CD8-positive, alpha-beta memory T cell (primary cell): ENCODE measurements around the gene TCOF1. TPM values are rescaled to one million over a fixed set of nuclear protein-coding genes. Genes with fewer than 3 reads are reported as not detected.

ENCODE experiments used
- CTCF ChIA-PET: fragments of 350-600 bp; sonication (Branson Sonifier 250); formaldehyde crosslinking; loops from one replicate; lab custom pipeline; 2021; ENCODE audit warnings: antibody characterized with exemption; lab: Charles Lee
- POLR2A ChIA-PET: fragments of 350-600 bp; sonication (Branson Sonifier 250); formaldehyde crosslinking; loops from one replicate; lab custom pipeline; 2021; ENCODE audit warnings: antibody characterized with exemption; lab: Charles Lee
- DNase-seq, 5 donors: peaks; one replicate each; pipeline versions ENCODE4 v3.0.0 to v3.0.0-alpha.2; 2020 to 2022; ENCODE audit warnings: mixed read lengths in 1 of 5
- H3K27ac ChIP-seq: one replicate; pipeline ENCODE4 v1.7.0; 2013; ENCODE audit warnings: low read depth, mild to moderate bottlenecking, low read length, moderate library complexity
- H3K27me3 ChIP-seq: 2 replicates; pipeline ENCODE4 v1.7.0; 2013; ENCODE audit warnings: low read length, mild to moderate bottlenecking; ENCODE audit not compliant: insufficient read depth, poor library complexity, severe bottlenecking
- H3K36me3 ChIP-seq: 2 replicates; pipeline ENCODE4 v1.7.0; 2013; ENCODE audit warnings: mild to moderate bottlenecking, low read length, moderate library complexity; ENCODE audit not compliant: insufficient read depth
- H3K4me1 ChIP-seq: 2 replicates; pipeline ENCODE4 v1.7.0; 2013; ENCODE audit warnings: mild to moderate bottlenecking, low read length, moderate library complexity; ENCODE audit not compliant: insufficient read depth
- H3K4me3 ChIP-seq: 2 replicates; pipeline ENCODE4 v1.7.0; 2013; ENCODE audit warnings: mild to moderate bottlenecking, low read length
- H3K9me3 ChIP-seq: 2 replicates; pipeline ENCODE4 v1.7.0; 2013; ENCODE audit warnings: mild to moderate bottlenecking, low read length
- H3K27ac Mint-ChIP-seq, 8 donors: one replicate each; pipeline ENCODE4 v1.8.0; 2020 to 2021; ENCODE audit warnings: mixed read lengths in 8 of 8, mild to moderate bottlenecking in 6 of 8, inconsistent platforms in 3 of 8, moderate library complexity in 3 of 8
- H3K27me3 Mint-ChIP-seq, 2 donors: one replicate each; pipeline ENCODE4 v1.8.0; 2020 to 2021; ENCODE audit warnings: mixed read lengths in 2 of 2, mild to moderate bottlenecking in 1 of 2, moderate library complexity in 1 of 2
- H3K36me3 Mint-ChIP-seq, 3 donors: one replicate each; pipeline ENCODE4 v1.8.0; 2020 to 2021; ENCODE audit warnings: mixed read lengths in 3 of 3, inconsistent platforms in 1 of 3, mild to moderate bottlenecking in 1 of 3
- H3K4me1 Mint-ChIP-seq, 3 donors: one replicate each; pipeline ENCODE4 v1.8.0; 2020 to 2021; ENCODE audit warnings: mixed read lengths in 3 of 3, inconsistent platforms in 1 of 3, mild to moderate bottlenecking in 1 of 3
- H3K4me3 Mint-ChIP-seq, 7 donors: one replicate each; pipeline ENCODE4 v1.8.0; 2020 to 2021; ENCODE audit warnings: mixed read lengths in 7 of 7, mild to moderate bottlenecking in 6 of 7, moderate library complexity in 4 of 7, inconsistent platforms in 2 of 7
- H3K9me3 Mint-ChIP-seq, 5 donors: one replicate each; pipeline ENCODE4 v1.8.0; 2020 to 2022; ENCODE audit warnings: mixed read lengths in 5 of 5, mild to moderate bottlenecking in 3 of 5, moderate library complexity in 2 of 5, inconsistent platforms in 1 of 5
- polyA plus RNA-seq: library from polyadenylated mRNA; unstranded; fragments of 300-500 nt; fragmentation: Illumina TruSeq; gene quantifications from one replicate; pipeline ENCODE4 v1.2.3, GENCODE V29; 2021
- total RNA-seq, 2 experiments: library from RNA; stranded (reverse); gene quantifications; one replicate each; pipeline ENCODE4 v1.2.3, GENCODE V29; 2021

TCOF1 gene
- total and polyA plus RNA-seq, 3 experiments from 2014 or later = 33.1 to 120 (median 116) TPM

DNA sequence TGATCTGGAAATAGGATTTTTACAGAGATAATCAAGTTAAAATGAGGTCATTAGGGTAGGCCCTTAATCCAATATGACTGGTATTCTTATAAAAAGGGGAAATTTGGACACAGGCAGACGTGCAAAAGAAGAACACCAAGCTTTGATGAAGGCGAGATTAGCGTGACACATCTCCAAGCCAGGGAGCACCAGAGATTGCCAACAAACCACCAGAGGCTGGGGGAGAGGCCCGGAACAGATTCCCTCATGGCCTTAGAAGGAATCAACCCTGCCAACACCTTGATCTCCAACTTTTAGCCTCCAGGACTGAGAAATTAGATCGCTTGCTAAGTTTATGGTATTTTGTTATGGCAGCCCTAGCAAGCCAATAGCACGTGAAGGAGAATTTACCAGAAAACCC is 44.0 kb upstream of the TCOF1 start:
- no peak overlapping the region for H3K4me3 Mint-ChIP-seq
- Histone ChIP-seq H3K9me3 (no peaks in the 10 kb centered on the region), H3K36me3 (no peaks in the 10 kb centered on the region), H3K4me1 (no peaks in the 10 kb centered on the region), H3K27ac (no peak overlapping the region), H3K27me3 (no peaks in the 10 kb centered on the region), H3K4me3 (no peak overlapping the region)
- H3K9me3 Mint-ChIP-seq = no peaks in the 10 kb centered on the region
- no peaks in the 10 kb centered on the region for H3K36me3 Mint-ChIP-seq
- POLR2A ChIA-PET = no interaction called here
- no peak overlapping the region for H3K27ac Mint-ChIP-seq
- peaks cover 7 to 9% of the 10 kb centered on the region in 2 donors for H3K27me3 Mint-ChIP-seq
- H3K4me1 Mint-ChIP-seq = no peaks in the 10 kb centered on the region
- no peak for DNase-seq
- CTCF ChIA-PET = no interaction called here

DNA sequence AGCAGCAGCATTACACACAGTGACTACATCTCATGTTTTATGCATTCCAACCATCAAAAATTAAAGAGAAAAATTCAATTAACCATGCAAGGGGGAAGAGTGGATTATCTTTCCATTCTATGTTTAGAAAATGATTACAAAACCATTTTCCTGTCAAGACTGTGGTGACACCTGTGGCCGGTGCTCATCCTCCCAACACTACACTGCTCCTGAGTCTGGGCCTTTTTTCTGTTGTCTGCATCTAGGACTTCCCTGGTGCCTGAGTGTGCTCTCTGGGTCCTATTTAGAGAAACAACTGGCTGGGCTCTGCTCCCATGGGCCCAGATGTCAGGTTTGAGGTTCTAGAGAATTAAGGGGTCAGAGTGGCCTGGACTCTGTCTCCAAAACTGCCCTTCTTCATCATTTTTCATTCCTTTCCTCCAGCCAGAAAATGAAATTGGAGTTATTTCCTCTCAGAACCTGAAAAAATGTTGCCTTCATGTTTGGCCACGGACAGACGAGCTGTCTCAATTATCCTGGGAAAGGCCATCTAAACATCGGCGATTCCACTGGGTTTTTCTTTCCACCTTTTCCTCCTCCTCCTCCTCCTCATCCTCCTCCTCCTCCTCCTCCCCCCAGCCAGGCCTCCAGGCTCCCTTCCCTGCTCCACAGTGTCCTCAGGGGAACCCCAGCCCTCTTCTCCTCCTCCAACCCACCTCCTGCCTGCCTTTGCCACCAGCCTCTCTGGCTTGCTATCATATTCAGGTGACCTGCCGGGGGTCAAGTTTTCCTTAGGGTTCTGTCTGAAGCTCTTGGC is 43.4 kb upstream of the TCOF1 start:
- H3K36me3 ChIP-seq = no peaks in the 10 kb centered on the region
- POLR2A ChIA-PET = no interaction called here
- H3K27ac ChIP-seq = no peak overlapping the region

DNA sequence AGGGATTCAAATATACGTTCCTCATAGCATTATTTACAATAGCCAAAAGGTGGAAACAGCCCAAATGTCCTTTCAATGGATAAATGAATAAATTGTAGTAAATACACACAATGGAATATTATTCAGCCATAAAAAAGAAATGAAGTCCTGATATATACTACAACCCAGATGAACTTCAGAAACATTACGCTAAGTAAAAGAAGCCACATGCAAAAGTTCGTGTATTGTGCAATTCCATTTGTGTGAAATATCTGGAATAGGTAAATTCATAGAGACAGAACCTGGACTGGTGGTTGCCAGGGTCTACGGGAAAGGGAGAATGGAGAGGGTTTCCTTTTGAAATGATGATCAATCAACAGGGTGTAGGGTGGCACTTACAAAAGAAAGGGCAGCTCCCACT is 42.3 kb upstream of the TCOF1 start:
- Histone ChIP-seq H3K9me3 (no peaks in the 10 kb centered on the region), H3K4me3 (no peak overlapping the region), H3K27ac (no peak overlapping the region), H3K4me1 (no peaks in the 10 kb centered on the region), H3K27me3 (no peaks in the 10 kb centered on the region), H3K36me3 (no peaks in the 10 kb centered on the region)
- Mint-ChIP-seq H3K36me3 (no peaks in the 10 kb centered on the region), H3K27me3 (peaks cover 8 to 12% of the 10 kb centered on the region in 2 donors), H3K4me3 (no peak overlapping the region), H3K27ac (no peak overlapping the region), H3K9me3 (no peaks in the 10 kb centered on the region), H3K4me1 (no peaks in the 10 kb centered on the region)
- ChIA-PET CTCF (no interaction called here), POLR2A (no interaction called here)
- DNase-seq = no peak

More for the DNA sequence above, 43.4 kb upstream of the TCOF1 start:
- Mint-ChIP-seq H3K4me3 (no peak overlapping the region), H3K27me3 (peaks cover 8 to 9% of the 10 kb centered on the region in 2 donors), H3K9me3 (no peaks in the 10 kb centered on the region), H3K36me3 (no peaks in the 10 kb centered on the region), H3K4me1 (no peaks in the 10 kb centered on the region), H3K27ac (no peak overlapping the region)
- Histone ChIP-seq H3K4me1 (no peaks in the 10 kb centered on the region), H3K4me3 (no peak overlapping the region), H3K27me3 (no peaks in the 10 kb centered on the region), H3K9me3 (no peaks in the 10 kb centered on the region)
- no peak for DNase-seq
- CTCF ChIA-PET = no interaction called here

DNA sequence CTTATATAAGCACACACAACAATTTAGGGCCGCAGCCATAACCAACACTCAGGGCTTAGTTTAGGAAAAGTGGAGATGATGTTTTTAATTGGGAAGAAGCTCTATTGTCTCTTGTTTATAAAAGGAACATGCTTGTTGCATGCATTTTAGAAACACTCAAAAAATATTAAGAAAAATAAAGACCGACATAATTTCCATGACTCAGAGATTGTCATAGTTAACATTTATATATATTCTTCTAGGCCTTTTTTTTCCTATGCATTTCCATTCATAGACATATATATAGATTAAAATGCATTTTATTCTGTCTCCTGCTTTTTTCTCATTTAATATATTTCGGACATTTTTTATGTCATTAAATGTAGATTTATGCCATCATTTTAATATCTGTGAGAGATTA is 41.2 kb upstream of the TCOF1 start:
- no peaks in the 10 kb centered on the region for H3K4me1 ChIP-seq
- Mint-ChIP-seq H3K36me3 (no peaks in the 10 kb centered on the region), H3K27me3 (peaks cover 8 to 10% of the 10 kb centered on the region in 2 donors), H3K27ac (no peak overlapping the region), H3K4me1 (no peaks in the 10 kb centered on the region), H3K9me3 (no peaks in the 10 kb centered on the region), H3K4me3 (no peak overlapping the region)
- H3K27me3 ChIP-seq = no peaks in the 10 kb centered on the region
- ChIA-PET CTCF (no interaction called here), POLR2A (no interaction called here)
- DNase-seq = no peak
- H3K4me3 ChIP-seq = no peak overlapping the region
- no peaks in the 10 kb centered on the region for H3K36me3 ChIP-seq
- no peak overlapping the region for H3K27ac ChIP-seq
- no peaks in the 10 kb centered on the region for H3K9me3 ChIP-seq

DNA sequence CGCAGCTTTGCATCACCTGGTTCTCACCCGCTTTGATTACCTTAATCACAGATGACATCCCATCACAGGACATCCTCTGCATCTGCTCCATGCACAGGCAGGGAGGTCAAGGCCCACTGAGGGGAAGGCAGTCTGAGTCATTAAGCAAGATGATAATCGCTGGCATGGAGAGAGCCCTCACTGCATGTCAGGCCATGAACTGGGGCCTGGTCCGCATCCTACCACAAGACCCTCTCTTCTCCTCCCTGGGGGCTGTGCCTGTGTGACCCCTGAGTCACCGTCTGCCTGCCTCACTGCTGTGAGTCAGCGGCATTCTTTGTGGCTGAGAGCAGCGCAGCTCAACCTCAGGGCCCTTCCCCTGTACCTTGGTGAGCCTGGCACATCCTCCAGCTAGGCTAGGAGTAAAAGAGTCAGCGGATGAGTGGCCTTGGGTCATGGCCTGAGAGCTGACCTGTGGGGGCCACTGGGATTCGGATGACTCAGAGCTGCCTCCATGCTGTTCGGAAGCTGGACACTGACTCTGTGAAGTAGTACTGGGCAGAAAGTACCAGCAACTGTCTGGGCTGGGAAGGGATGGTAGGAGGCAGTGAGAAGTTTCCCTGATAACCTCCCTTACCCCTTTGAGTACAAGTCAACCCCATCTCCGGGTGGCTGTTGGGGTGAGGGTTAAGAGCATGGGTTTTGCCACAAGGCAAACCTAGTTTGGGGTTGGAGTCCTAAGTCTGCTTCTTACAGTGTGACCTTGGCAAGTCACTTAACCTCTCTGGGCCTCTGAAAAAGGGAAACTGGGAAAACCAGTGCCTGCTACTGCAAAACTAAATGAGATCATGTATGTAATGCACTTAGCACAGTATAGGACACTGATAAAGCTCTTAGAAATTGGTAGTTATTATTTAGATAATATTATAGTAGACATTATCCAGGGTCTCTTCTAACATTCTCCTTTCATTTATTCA is 40.2 kb upstream of the TCOF1 start:
- Mint-ChIP-seq H3K27me3 (peaks cover 8% of the 10 kb centered on the region in 2 donors), H3K4me3 (no peak overlapping the region), H3K27ac (peak overlapping the region in 1 of 8 donors; percentile 34), H3K36me3 (no peaks in the 10 kb centered on the region), H3K9me3 (no peaks in the 10 kb centered on the region), H3K4me1 (peaks cover 5 to 7% (median 6%) of the 10 kb centered on the region in 3 donors)
- Histone ChIP-seq H3K4me3 (no peak overlapping the region), H3K4me1 (no peaks in the 10 kb centered on the region), H3K9me3 (no peaks in the 10 kb centered on the region), H3K36me3 (no peaks in the 10 kb centered on the region), H3K27ac (no peak overlapping the region), H3K27me3 (no peaks in the 10 kb centered on the region)
- DNase-seq = no peak
- CTCF ChIA-PET = no interaction called here
- POLR2A ChIA-PET = no interaction called here

DNA sequence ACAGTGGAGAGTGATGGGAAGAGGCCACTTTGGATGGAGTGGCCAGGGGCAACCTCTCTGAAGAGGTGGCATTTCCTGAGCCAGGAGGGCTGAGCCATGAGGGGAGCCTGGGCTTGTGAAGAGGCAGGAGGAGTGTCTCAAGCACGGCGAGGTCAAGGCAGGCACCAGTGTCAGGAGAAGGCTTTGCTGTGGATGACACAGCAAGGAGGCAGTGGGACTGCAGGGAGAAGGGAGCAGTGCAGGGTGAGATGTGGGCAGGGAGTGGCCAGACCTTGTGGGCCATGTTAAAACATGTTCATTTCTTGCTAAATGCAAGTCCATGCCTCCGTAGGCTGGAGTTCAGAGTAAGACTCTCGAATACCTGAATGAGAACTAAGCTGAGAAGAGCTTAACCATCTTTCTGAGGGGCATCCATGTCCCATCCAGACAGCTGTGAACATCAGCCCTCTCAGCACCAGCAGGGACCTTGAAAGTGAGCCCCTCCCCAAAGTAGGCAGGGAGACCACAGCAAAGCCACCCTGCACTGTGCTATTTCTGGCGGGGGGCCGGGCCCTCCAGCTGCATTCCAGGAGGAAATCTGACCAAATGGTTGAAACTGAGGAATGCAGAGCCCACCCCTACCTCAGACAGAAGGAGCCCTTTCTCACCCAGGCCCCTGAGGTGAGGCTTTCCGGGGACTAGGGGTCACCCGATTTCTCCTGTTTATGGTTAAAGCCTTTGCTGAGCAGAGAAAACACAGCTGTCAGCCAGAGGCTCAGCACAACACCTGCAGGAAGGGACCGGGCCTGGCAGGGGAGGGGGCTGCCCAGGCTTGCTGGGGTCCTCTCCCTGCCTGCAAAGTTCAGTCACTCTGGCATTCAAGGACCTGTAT is 38.6 kb upstream of the TCOF1 start:
- Mint-ChIP-seq H3K4me3 (no peak overlapping the region), H3K36me3 (no peaks in the 10 kb centered on the region), H3K27me3 (peaks cover 6 to 8% of the 10 kb centered on the region in 2 donors), H3K9me3 (no peaks in the 10 kb centered on the region), H3K27ac (no peak overlapping the region), H3K4me1 (peaks cover 5 to 7% (median 7%) of the 10 kb centered on the region in 3 donors)
- Histone ChIP-seq H3K27ac (no peak overlapping the region), H3K27me3 (no peaks in the 10 kb centered on the region), H3K9me3 (no peaks in the 10 kb centered on the region), H3K36me3 (no peaks in the 10 kb centered on the region), H3K4me1 (no peaks in the 10 kb centered on the region), H3K4me3 (no peak overlapping the region)
- ChIA-PET CTCF (no interaction called here), POLR2A (no interaction called here)
- no peak for DNase-seq

DNA sequence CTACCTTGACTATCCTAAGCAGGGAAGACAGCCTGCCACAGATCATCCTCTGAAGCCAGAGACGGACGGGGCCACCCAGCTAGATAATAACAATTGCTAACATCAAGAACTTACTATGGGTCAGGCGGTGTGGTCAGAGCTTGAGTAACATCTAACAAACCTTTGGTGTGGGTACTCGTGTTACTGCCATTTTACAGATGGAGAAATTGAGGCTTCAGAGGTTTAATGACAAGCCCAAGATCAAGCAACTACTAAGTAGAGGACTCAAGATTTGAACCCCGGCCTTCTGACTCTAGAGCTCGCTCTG is 38.1 kb upstream of the TCOF1 start:
- H3K27ac ChIP-seq = no peak overlapping the region
- no peaks in the 10 kb centered on the region for H3K27me3 ChIP-seq
- H3K36me3 ChIP-seq = no peaks in the 10 kb centered on the region
- no peaks in the 10 kb centered on the region for H3K9me3 ChIP-seq
- H3K9me3 Mint-ChIP-seq = no peaks in the 10 kb centered on the region
- H3K4me1 Mint-ChIP-seq = peaks cover 5 to 7% (median 7%) of the 10 kb centered on the region in 3 donors
- H3K4me3 ChIP-seq = no peak overlapping the region
- H3K4me3 Mint-ChIP-seq = no peak overlapping the region
- DNase-seq = no peak
- H3K36me3 Mint-ChIP-seq = no peaks in the 10 kb centered on the region
- POLR2A ChIA-PET = no interaction called here
- CTCF ChIA-PET = no interaction called here
- H3K27me3 Mint-ChIP-seq = peaks cover 7% of the 10 kb centered on the region in 2 donors
- H3K27ac Mint-ChIP-seq = no peak overlapping the region
- no peaks in the 10 kb centered on the region for H3K4me1 ChIP-seq
